GM19240 (cell line): ENCODE data around the gene PLEKHN1.
"Not testable (repeated sequence)": the region's sequence is repeated elsewhere in the genome, so short reads cannot be mapped to it uniquely, and the experiment has no call there.

Experiments
- DNase-seq: peaks from one replicate; pipeline ENCODE4 v3.0.0; 2011; ENCODE audit warnings: low spot score; ENCODE audit not compliant: insufficient read length

Gene PLEKHN1

GRCh38 chr1:1005774-1006304 lies 39.6 kb downstream of the PLEKHN1 start:
- no peak for DNase-seq

DNA sequence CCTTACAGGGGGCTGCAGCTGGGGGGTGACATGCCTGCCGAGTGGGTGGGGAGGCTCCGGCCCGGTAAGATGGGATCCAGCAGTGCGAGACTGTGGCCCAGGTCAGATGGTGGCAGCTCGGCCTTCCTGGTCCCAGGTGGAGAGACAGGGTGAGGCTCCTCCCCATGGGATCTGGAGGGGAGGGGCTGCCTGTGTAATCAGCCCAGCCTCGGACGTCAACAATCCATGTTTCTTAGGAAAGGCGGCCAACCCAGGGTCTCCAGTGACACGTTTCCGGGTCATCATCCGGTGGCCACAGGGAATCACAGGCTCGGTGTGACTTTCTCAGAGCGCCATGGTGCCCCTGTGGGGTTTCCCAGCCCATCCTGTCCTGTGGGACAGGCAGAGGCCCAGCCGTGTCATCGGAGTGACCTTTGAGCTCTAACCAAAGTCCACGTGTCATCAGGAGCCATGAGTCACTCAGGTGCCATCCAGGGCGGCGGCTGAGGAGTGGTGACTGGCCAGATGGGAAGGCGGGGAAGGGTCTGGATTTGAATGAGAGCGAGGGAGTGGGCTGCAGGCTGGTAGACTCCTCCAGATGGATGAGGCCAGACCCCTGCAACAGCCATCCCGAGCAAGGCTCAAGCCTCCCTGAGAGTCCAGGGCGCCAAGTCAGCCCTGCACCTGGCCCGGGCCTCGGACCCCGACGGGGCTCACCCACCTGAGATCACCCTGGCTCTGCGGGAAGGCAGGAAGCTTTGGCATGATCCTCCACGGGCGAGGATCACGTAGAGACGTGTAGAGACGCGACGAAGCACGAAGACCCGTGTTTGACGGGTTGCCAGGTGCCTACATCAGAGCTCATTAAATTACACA lies 40.2 kb downstream of the PLEKHN1 start:
- no peak for DNase-seq

DNA sequence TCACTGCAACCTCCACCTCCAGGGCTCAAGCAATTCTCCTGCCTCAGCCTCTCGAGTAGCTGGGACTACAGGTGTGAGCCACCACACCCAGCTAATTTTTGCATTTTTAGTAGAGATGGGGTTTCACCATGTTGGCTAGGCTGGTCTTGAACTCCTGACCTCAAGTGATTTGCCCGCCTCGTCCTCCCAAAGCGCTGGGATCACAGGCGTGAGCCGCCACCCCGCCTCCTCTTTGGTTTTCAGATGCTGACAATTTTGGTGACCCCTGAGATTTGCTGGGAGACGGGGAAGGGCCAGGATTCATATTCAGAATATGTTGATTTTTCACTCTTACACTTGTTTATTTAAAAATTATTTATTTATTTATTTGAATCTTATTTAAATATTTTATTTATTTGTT lies 43.8 kb downstream of the PLEKHN1 start:
- not testable (repeated sequence) for DNase-seq

DNA sequence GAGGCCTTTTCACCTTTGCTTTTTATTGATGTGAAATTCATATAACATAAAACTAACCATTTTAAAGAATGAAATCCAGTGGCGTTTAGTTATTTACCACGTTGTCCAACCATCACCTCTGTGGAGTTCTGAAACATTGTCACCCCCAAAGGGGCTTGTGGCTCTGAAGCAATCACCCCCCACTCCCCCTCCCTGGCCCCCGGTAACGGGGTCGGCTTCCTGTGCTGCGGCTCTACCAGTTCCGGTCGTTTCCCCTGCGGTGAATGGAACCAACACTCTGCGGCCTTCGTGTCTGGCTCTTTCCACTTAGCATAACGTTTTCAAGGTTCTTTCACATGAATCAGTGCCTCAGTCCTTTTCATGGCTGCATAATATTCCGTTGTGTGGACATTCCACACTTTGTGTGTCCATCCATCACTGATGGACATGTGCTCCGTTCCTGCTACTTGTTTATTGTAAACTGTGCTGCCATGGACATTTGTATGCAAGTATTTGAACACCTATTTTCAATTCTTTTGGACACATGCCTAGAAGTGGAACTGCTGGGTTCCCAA lies 45.2 kb downstream of the PLEKHN1 start:
- no peak for DNase-seq

- not testable (repeated sequence) for DNase-seq
These were observed 46.4 kb downstream of the PLEKHN1 start for GRCh38 chr1:1012736-1013104.

DNA sequence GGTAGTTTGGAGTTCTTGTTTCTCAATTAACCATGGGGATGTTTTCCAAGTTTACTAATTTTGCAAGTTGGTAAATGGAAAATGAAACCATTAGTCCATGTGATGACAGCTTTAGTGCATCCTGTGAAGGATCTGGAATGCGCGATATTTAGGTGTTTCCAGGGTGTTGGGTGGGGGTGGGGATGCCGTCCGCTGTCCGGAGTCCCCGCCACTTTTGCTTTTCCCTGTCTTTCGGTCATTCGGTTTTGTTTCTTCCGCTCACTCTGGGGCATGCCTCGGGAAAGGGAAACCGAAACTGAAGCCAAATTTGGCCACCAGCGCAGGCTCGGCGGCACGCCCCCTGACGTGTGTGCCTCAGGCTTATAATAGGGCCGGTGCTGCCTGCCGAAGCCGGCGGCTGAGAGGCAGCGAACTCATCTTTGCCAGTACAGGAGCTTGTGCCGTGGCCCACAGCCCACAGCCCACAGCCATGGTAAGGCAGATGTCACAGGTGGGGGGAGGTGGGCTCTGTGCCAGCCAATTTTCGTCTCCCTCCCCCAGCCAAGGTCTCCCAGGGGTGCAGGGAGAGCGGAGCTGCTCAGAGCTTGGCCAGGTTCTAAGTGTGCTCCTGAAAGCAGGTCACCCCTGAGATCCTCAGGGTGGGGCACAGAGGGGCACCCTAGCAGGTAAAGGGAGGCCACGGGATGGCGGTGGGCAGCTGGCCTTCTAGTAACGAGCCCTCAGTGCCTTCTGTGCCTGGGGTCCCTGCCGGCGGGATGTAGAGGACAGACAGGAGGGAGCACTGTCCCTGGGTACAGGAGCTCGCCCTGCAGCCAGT lies 47.0 kb downstream of the PLEKHN1 start, which contains the start of gene ISG15:
Gene ISG15 (plus strand): TSS at position 393 of the 817 bp plus-strand sequence. CDS start 77 bp downstream, at position 470.
- DNase-seq, result peak; percentile 83

GRCh38 chr1:1013922-1014648 lies 47.8 kb downstream of the PLEKHN1 start:
- no peak for DNase-seq

DNA sequence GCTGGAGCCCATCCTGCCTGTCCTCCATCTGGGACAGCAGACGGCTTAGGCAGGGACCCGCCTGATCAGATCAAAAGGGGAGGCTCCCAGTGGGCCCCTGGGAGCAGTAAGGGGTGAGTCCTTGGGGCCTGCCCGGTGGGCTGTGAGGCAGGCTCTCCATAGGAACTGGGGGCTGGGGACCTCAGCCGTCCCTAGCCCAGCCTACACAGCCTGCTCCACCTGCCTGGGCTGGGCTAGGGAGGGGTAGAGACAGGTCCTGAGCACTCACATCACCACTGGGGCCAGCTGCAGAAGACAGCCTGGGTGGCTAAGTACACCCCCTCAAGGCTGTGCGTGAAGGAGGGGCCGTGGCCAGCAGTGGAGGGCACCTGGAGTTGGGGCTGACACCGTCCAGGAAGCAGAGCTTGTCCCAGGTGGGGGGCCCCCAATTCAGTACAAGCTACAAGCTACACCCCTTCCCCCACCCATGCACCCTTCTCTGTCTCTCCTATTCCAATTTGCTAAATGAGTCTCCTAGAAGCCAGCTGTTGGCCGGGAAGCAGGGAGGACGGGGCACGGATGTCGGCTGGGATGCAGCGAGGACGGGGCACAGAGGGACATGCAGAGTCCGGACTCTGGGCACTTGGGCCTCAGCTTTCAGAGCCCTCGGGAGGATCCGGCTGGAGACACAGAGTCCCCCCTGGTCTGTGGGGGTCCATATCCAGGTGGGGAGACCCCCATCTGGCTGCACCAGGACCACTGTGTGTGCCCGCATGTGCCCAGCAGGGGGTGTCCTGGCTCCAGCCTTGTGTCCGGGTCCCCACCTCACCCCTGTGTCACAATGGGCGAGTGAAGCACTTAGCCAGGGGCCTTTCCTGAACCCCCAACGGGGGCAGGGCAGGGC lies 48.8 kb downstream of the PLEKHN1 start:
- no peak for DNase-seq

DNA sequence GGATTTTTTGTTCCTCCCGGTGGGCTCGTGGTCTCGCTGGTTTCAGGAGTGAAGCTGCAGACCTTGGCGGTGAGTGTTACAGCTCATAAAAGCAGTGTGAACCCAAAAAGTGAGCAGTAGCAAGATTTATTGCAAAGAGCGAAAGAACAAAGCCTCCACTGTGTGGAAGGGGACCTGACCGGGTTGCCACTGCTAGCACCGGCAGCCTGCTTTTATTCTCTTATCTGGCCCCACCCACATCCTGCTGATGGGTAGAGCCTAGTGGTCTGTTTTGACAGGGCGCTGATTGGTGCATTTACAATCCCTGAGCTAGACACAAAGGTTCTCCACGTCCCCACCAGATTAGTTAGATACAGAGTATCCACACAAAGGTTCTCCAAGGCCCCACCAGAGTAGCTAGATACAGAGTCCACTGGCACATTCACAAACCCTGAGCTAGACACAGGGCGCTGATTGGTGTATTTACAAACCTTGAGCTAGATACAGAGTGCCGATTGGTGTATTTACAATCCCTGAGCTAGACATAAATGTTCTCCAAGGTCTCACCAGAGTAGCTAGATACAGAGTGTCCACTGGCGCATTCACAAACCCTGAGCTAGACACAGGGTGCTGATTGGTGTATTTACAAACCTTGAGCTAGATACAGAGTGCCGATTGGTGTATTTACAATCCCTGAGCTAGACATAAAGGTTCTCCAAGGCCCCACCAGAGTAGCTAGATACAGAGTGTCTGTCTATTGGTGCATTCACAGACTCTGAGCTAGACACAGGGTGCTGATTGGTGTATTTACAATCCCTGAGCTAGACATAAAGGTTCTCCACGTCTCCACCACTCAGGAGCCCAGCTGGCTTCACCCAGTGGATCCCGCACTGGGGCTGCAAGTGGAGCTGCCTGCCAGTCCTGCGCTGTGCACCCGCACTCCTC lies 51.4 kb downstream of the PLEKHN1 start:
- DNase-seq, result not testable (repeated sequence)

GRCh38 chr1:1018321-1018685 lies 52.0 kb downstream of the PLEKHN1 start:
- DNase-seq, result not testable (repeated sequence)

- peak; percentile 73 for DNase-seq
These were observed 53.1 kb downstream of the PLEKHN1 start for GRCh38 chr1:1019122-1019999.

GRCh38 chr1:1020000-1020404 lies 53.7 kb downstream of the PLEKHN1 start, which contains the start of gene AGRN:
TSS of gene AGRN (plus strand) at chr1:1020120. CDS start at chr1:1020173, 53 bp downstream.
- no peak for DNase-seq

DNA sequence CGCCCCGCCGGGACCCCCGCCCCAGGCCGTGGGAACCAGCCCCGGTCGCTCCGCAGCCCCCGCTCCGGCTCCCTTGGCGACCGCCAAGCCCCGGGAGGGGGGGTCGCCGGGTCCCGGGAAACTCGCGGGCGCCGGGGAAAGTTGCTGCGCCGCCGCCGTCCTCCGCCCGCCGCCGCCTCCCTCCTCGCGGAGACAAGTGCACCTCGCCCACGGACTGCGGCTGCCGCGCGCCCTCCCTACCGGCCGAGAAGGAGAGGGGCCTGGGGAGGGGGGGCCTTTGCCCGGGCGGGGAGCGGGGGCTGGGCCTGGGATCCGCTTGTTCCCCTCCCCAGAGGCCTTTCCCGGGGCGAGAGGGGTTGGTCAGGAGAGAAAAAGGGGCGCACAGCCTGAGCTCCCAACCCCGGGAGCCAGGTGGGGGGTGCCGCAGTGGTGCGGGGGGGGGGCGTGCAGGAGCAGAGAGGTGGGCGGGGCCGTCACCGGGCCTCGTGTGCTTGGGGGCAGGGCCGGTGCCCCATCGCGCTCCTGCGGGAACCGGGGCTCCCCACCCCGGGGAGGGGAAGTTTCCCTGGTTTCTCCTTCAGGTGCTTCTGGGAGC lies 54.2 kb downstream of the PLEKHN1 start:
- DNase-seq, result no peak

DNA sequence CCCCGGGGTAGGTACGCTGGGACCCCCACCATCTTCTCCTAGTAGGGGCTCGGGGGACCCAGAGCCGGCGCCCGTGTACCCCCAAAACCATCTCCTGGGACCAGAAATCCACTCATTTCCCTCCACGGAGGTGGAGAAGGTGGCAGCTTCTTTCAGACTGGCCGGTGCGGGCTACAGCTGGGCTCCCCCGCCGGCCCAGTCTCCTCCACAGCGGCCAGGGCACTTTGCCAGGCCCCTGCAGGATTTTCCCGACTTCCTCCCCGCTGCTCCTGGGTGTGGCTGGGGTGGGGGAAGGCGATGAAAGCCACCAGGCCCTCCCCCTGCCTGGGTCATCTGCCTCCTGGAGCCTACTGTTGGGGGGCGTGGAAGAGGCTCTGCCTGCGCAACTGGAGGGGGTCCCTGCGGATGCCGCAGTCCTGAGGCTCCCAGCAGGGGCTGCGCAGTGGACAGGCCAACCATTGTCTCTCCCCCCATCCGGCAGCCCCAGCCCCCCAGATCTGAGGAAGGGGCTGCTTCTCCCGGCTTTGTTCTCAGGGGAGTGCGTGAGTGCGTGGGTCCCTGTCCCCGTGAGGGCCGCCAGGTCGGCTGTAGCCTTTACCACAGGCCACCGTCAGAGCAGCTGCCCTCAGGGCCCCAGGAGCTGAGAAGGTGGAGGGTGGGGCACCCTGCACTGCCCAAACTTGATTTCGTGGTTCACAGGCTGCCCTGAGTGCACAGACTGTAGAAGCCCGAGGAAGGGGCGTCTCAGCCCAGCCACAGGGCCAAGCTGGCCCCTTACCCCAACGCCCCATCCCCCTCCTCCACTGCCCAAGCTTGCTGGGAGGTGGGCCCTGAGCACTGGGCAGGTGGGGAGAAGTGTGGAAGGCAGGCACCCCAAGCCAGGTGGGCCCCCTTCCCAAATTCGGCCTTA lies 55.0 kb downstream of the PLEKHN1 start:
- no peak for DNase-seq

DNA sequence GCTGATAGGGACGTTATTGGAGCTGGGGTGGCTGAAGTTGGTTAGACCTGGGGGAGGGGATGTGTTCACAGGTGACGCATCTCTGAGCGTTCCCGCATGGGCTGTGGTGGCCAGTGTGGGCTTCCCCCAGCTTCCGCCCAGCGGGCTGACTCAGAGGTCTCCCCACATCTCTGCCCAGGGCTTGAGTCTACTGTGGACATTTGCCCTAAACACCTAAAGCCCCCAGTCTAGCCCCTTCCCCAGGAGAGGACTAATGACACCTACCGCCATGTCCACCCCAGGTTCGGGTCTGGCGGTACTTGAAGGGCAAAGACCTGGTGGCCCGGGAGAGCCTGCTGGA lies 55.6 kb downstream of the PLEKHN1 start:
- no peak for DNase-seq

- no peak for DNase-seq
These were observed 56.2 kb downstream of the PLEKHN1 start for GRCh38 chr1:1022302-1023009.
